ENCODE data around the gene ST6GALNAC5. TPM values are rescaled to one million over a fixed set of nuclear protein-coding genes. Genes with fewer than 3 reads are reported as not detected.

ST6GALNAC5 gene
- total and polyA plus RNA-seq, 2 of the 13 experiments (the other 11 are each of a cell fraction or from before 2014, with no cell fraction given) = not detected

- TF ChIP-seq PRDM10 (CRISPR knock-in tag; IDR thresholded peaks at IDR 0.05; ENCODE audit: low read depth) (no peak), ZNF317 (CRISPR knock-in tag; IDR thresholded peaks at IDR 0.05) (no peak), HDAC1 (CRISPR knock-in tag; IDR thresholded peaks at IDR 0.05) (no peak), THRA (CRISPR knock-in tag; IDR thresholded peaks at IDR 0.05; ENCODE audit: borderline replicate concordance) (no peak), DNMT3B (CRISPR knock-in tag; conservative IDR thresholded peaks at IDR 0.05) (no peak)
Measured at GRCh38 chr1:76881762-76882161, 14.5 kb downstream of the ST6GALNAC5 start (continued).

- ChIA-PET POLR2A (no interaction called here), CTCF (ENCODE audit: low intra/inter-chr PET ratio, low total read pairs) (no interaction called here)
- no peak overlapping the region for H3K4me2 ChIP-seq (ENCODE audit: low read depth, low read length)
- no peak overlapping the region for H3K27ac ChIP-seq (ENCODE audit: extremely low read length, insufficient read depth, low read length)
- WGBS (ENCODE audit: low lambda C conversion rate) = 2% methylated on average over 4 of the region's 4 CpGs
- no peaks in the 10 kb centered on the region for H3K36me3 ChIP-seq (replicated peaks in 1 of 2; ENCODE audit: control insufficient read depth in 1 of 2, insufficient read depth in 2 of 2, low read length in 2 of 2)
- no peaks in the 10 kb centered on the region for H3K4me1 ChIP-seq (ENCODE audit: insufficient read depth, low read length)
- no TSS peak for BruUV-seq (replicated peaks)
- H3K4me3 ChIP-seq (replicated peaks in 1 of 3; ENCODE audit: insufficient read depth in 1 of 3, low read depth in 2 of 3, low read length in 3 of 3) = no peak overlapping the region
- no peak overlapping the region for H2AFZ ChIP-seq (ENCODE audit: low read length)
- FAIRE-seq = no peak
- no peak overlapping the region for H3K9ac ChIP-seq (ENCODE audit: insufficient read depth, low read depth, low read length)
- in situ Hi-C loops (cut with HindIII; ENCODE audit: extremely low pct_ligation_motif_present, low pct_unique_long_range_greater_than_20kb) = no loop called here
- no peaks in the 10 kb centered on the region for H3K79me2 ChIP-seq (ENCODE audit: insufficient read depth, low read length)
- no peaks in the 10 kb centered on the region for H3K9me3 ChIP-seq (ENCODE audit: low read length)
- no peak for ATAC-seq
- intact Hi-C loops (cut with micrococcal nuclease; ENCODE audit: unreplicated experiment) = no loop called here
- no peaks in the 10 kb centered on the region for H4K20me1 ChIP-seq (ENCODE audit: insufficient read depth, low read length)
- no peaks in the 10 kb centered on the region; a peak in 1 of 5 replicates for H3K27me3 ChIP-seq (ENCODE audit: control insufficient read depth in 1 of 2, insufficient read depth in 2 of 2, low read length in 2 of 2)
- no peak for DNase-seq (ENCODE audit: low spot score)
- TF ChIP-seq ZXDC (CRISPR knock-in tag; IDR thresholded peaks at IDR 0.05) = no peak
- TF ChIP-seq ZBTB7A (CRISPR knock-in tag; IDR thresholded peaks at IDR 0.05) = no peak
- TF ChIP-seq NFE2L1 (CRISPR knock-in tag; IDR thresholded peaks at IDR 0.05; ENCODE audit: borderline replicate concordance) = no peak
- no peak for TF ChIP-seq ATF2 (CRISPR knock-in tag; IDR thresholded peaks at IDR 0.05)
- no peak for TF ChIP-seq YY1 (IDR thresholded peaks at IDR 0.05; ENCODE audit: insufficient read depth, insufficient replicate concordance, low read depth, low read length)
- TF ChIP-seq DNMT3B (CRISPR knock-in tag; conservative IDR thresholded peaks at IDR 0.05) = no peak
Measured at GRCh38 chr1:76891931-76892622, 24.8 kb downstream of the ST6GALNAC5 start.

Measured in HepG2 (cell line).